Suppressor macrophage (primary cell): ENCODE results near the gene RUNX1.

Experiments used
- DNase-seq, 4 experiments: peaks; one replicate each; pipeline ENCODE4 v3.0.0-alpha.2; 2020 to 2022
- total RNA-seq, 17 experiments: gene quantifications; one replicate each; lab custom pipeline; 2026; ENCODE audit warnings: mixed read lengths in 6 of 17, inconsistent platforms in 3 of 17; lab: John Stamatoyannopoulos, UW

Gene RUNX1
- total RNA-seq: 22.8 to 90.6 (median 40.9) reads per million in 17 experiments

DNA sequence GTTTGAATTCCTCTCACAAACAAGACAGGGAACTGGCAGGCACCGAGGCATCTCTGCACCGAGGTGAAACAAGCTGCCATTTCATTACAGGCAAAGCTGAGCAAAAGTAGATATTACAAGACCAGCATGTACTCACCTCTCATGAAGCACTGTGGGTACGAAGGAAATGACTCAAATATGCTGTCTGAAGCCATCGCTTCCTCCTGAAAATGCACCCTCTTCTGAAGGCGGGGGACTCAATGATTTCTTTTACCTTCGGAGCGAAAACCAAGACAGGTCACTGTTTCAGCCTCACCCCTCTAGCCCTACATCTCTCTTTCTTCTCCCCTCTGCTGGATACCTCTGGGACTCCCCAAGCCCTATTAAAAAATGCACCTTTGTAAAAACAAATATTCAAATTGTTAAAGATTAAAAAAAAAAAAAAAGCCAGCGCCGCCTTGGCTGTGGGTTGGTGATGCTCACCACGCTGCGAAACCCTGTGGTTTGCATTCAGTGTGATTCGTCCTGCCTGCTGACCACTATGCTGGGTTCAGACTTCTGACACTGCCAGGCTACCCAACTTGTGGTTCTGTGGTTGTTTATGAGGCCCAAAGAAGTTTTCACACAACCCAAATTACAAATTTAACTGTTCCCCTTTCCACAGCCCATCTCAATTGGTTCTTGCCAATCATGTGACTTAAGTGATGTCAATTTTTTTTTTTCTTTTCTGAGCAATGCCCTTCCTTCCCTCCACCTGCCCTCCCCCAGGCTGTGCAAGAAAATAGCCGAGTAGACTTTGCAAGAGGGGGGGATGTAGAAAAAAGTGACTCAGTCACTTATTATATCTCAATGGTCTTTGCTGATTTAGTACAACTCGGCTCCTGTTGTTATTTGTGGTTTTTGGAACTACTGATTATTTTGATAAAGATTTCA is at the start of gene RUNX1:
RUNX1 (minus strand) TSS at position 597 of the 912 bp plus-strand sequence.
- DNase-seq: peak; percentile 86 to 96 (median 89)

DNA sequence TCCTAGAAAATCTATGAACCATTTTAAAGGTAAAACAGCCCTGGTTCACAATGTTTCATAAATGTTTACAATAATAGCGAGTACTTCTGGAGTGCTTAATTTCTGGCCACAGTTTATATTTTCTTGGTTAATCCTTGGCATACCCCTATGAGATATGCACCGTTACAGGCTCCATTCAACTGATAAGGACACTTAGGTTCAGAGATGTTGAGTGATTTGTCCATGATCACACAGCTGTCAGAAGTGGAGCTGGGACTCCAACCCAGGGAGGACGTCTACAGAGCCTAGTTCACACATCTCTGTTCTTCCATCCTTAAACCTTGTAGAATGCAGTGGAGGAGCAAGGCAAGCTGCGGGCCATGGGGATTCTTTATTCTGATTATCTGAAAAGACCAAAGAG is 48.4 kb upstream of the RUNX1 start:
- DNase-seq: no peak

DNA sequence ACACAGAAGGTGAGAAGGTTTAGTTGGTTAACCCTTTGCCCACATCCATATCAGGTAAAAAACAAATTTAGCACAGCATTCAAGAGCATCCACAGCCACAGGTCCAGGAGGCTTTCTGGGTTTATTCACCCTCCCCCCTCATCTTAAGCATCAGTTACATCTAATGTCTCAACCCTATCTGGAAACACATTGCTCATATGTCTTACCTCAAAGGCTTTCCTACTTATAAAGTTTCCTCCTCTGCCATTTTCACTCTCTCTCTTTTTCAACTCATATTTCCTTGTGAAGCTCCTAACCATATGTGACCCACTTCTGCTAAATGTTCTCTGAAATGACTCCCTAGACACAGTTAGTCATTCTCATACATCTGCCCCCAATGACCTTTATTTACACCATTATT is 47.9 kb upstream of the RUNX1 start:
- DNase-seq: peak in 1 of 4 experiments; percentile 21

DNA sequence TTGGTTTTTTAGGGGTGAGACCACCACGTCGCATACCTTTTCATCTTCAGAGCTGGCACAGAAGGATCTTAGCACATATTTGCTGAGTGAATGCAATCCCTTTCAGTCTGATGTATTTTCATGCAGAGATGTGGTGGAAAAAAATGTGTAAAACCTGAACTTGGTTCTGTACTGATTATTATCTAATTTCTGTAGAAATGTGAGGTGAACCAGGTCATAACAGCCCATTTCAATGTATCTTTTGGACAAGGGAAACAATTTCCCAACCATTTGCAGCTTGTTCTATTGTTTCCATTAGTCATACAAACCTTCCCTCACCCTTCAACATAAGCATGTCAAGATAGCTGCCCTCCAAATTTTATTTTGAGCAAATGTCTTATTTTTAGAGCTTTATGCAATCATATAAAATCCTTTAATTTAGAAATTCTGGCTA is 46.8 kb upstream of the RUNX1 start:
- DNase-seq: no peak

DNA sequence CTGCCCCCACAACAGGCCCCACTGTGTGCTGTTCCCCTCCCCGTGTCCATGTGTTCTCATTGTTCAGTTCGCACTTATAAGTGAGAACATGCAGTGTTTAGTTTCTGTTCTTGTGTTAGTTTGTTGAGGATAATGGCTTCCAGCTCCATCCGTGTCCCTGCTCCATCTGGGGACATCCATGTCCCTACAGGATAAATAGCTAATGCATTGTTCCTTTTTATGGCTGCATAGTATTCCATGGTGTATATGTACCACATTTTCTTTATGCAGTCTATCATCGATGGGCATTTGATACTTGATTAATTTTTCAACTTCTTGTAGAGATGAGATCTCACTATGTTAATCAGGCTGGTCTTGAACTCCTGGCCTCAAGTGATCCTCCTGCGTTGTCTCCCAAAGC is 44.4 kb upstream of the RUNX1 start:
- DNase-seq: no peak

DNA sequence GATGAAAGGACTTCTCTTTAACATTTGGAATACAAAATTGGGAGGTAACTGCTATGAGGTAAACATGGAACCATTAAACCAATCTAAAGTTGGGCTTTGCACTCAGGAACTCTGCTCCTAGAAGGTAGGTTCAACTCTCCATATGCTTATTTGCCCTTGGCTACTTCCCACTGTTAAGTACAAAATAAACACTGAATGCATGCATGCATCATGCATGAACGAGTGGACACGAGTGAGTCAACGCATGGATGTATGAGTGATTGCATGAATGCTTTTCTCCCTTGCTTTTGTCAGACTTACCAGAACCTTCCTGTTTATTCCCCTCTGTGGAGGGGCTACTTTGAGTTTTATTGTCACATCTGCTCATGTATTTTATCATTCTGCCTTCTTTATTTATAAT is 42.4 kb upstream of the RUNX1 start:
- DNase-seq: peak in 1 of 4 experiments; percentile 16

DNA sequence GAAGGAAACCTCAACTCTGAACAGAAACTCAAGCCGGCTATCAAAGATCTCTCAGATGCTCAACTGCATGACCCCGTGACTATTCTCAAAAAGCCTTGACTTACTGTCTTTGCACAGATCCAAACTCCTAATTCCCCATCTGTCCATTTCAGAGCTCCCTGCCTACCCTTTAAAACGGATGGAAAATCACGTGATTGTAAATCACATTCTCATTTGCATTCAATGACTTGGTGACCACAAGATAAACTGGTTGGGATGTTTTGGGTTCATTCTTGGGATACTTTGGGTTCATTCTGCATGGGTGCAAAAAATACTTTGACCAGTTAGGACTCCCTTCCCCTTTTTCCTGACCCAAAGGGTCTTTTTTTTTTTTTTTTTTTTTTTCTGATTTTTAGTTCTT is 41.3 kb upstream of the RUNX1 start:
- no peak for DNase-seq

DNA sequence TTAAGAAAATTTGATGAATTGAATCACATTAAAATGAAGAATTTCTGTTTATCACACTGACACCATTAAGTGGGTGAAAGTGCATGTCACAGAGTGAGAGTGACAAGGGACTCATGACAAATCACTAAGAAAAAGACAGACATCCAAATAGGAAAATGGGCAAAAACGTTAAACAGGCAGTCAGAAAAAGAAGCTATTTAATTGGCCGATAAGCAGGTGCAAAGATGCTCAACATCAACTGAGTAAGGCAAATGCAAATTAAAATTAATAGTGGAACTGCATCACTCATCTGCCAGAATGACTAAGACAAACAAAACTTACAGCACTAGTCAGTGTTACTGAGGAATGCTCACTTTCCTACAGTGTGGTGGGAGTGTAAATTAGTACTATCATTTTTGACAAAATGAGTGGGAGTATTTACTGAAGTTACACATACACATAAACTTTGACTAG is 39.2 kb upstream of the RUNX1 start:
- no peak for DNase-seq

DNA sequence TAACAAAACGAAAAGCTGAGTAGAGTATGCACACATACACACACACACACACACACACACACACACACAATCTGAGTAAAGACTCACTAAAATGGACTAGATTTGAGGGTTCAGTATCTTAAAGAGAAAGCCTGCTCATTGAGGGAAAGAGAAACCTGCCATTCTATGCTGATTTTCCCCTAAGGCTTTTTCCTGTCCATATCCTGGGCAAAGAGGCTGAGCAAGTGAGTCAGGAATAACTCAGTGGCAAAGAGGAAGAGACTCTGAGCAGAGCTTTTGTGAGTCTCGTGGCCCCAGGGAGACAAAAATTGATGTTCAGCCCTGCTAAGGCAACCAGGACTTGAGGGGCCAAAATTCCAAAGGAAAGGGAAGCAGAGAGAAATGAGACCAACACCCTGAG is 37.3 kb upstream of the RUNX1 start:
- DNase-seq: peak; percentile 12 to 40 (median 24)

DNA sequence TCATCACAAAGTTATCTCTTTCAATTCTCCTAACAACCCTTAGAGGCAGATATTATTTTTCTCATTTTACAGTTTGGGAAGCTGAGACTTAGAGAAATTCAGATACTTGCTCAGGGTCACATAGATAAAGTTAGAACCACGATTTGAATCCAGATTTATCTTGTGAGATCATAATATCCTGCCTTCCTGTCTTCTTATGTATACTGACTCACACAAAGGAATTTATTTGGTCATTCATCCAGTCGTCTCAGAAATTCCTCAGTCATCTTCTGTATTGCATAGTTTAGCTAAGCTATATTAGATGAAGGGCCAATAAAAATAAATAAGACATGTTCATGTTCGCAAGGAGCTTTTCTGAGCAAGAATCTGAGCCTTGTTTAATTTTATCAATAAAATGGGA is 35.8 kb upstream of the RUNX1 start:
- no peak for DNase-seq

DNA sequence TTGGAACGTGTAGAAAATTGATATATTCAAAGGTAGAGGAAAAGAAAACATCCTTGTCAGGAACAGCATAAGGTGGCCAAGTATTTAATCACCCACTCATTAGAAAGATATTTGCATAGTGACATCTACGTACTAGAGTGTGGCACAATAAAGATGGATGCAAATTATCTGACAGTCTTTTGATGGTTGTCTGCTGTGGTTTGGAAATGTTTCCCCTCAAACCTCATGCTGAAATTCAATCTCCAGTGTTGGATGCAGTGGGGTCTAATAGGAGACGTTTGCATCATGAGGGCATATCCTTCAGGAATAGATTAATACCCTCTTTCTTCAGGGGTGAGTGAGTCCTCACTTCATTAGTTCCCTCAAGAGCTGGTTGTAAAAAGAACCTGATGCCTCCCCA is 34.1 kb upstream of the RUNX1 start:
- DNase-seq: no peak

DNA sequence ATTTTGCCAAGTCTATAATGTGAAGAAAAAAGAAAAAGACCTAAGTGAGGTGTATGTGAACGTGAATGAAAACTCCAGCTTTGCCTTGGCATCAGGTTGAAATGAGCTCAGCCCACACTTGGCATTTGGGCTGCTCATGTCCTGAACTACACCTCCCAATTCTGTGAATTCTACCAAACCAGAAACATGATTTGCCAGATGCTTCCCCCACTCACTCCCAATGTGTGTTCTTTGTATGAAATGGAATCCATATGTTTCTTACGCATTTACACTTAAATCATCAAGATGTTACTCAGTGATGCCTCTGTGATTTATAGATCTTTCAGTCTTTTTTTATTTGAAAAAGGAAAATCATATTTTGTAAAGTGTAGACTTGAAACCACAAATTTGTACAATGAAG is 32.8 kb upstream of the RUNX1 start:
- DNase-seq: no peak

DNA sequence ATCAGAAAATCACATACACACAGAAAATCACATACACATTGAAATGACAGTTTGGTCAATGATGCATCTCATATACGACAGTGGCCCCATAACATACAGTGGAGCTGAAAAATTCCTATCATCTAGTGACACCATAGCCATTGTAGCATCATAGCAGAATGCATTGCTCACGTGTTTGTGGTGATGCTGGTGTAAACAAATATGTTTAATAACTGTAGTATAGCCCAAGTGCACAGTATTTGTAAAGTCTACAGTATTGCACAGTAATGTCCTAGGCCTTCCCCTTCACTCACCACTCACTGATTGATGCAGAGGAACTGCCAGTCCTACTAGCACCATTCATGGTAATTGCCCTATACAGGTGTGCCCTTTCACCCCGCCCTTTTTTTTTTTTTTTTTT is 30.1 kb upstream of the RUNX1 start:
- no peak for DNase-seq

DNA sequence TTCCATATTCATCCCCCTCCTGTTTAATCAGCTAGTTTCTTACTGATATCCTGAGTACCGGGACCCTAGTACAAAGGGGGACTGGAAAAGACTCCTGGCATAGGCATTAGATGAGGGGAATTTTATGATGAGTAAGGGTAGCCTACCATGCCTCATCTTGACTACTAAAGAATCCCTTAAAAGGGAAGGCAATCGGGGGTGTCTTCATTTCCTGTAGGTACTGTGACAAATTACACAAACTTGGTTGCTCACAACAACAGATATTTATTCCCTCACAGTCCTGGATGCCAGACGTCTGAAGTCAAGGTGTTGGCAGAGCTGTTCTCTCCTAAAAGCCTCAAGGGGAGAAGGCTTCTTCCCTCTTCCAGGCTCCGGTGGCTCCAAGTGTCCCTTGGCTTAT is 28.9 kb upstream of the RUNX1 start:
- DNase-seq: no peak

DNA sequence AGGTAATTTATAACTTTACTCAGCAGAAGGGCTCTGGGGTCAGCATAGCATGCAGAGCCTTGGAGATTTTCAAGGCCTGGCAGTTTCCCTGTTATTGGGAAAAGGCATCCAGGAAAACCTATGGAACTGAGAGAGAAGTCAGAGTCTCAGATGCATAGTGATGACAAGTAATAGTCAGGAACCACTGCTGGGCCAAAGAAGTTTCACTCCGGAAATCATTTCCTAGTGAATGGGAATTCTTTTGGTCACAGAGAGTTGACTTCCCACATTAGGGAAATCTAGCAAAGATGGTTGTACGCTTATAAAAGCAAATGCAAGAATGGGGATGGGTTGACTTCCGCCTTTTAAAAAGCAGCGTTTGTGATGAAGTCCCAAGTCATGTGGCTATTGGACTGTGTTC is 28.4 kb upstream of the RUNX1 start:
- DNase-seq: no peak

DNA sequence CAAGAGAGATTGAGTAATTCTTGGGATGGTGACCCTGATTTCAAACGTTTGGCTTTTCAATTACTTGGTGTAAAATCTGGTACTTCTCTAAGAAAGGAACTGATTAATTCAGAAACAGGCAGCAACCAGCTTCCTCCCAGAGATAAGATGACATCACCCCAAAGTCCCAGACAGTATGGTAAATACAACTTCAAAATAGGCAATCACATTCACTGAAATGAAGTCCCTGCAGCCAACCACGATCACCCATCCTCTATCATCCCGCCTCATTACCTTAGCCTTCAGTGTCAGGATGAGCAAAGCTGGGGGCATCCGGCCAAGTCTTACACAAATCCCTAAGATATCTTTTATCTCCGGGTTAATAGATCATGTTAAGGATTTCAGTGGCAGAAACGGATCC is 26.4 kb upstream of the RUNX1 start:
- DNase-seq: peak; percentile 41 to 73 (median 58)

DNA sequence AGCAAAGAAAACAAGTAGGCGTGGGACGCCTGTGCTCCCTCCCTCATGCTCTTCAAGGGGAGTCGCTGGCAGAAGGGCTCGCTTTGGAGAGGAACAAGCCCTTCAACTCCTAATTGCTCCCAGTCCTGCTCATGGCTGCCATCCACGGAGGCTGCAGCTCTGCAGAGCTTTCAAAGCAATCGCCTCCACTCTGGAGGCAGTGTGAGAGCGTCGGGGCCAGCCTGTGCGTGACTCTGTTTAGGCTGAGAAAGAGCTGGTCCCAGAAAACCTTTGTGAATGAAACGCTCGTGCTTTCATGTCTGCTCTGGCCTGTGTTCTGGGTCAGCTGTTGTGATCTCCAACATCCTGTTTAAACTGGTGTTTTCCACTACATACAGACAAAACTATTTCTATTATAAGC is 23.9 kb upstream of the RUNX1 start:
- DNase-seq: no peak

DNA sequence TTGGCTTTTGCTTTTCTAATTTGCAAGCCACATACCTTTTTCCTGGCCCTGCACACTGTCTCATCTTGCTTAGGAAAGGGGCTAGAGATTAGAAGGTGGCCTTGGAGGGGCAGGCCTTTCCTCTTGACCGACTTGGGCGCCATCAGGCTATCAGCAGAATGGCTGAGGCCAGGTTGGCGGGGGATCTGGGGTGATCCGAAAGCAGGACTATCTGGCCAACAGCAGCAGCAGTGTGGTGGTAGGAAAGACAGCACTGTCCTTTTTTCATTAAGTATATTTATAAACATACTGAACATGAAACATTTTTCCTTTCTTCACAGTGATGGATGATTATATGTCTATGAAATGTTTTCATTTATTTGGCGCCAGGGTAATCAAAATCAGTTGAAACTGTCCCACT is 23.5 kb upstream of the RUNX1 start:
- DNase-seq: no peak

DNA sequence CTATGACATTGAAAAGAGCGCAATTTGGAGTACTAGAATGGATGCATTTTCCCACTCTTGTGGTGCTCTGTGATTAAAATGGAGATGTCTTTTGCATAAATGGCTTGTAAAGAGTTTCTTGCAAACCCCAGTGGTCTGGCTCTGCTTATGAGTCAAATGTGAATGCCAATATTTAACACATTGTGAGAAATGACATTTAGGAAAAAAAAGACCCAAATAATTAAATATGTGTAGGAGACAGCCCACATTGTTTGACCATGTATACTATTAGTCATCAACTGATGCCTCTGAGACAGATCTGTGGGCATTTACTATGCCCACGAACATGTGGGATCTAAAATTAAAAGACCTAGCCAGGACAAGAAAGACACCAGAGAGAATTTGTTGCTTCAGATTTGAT is 22.2 kb upstream of the RUNX1 start:
- DNase-seq: peak; percentile 21 to 72 (median 41)

DNA sequence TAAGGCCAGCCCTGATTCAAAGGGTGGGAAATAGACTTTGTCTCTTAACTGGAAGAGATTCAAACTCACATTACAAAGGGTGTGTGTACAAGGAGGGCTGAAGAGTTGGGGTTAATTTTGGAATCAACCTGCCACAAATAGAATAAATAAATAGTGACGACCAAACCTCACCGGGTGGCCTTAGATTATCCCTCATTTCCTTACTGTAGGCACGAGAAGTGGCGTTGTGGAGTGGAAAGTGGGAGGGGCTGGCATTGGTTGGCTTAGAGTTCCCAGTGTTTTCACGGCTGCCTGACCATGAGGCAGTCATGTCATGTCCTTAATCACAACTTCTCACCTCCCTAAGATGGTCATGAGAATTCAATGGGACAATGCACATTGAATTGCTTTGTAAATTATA is 21.3 kb upstream of the RUNX1 start:
- no peak for DNase-seq

DNA sequence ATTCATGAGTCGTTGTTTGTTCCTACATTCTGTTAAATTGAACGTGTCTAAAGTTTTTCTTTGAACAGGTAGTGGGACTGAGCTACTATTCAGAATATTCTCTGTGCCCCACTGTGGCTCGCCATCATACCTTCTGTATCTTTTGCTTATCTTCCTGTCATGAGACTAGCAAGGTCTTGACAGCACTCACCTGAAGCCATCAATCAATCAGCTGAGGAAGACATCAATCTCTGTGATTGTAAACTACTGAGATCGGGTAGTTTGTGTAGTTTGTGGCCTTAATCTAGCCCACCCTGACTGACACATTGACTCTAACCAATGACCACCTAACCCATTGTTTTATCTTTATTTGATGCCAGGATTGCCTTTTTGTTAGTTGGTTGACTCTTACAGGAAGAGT is 17.7 kb upstream of the RUNX1 start:
- no peak for DNase-seq

DNA sequence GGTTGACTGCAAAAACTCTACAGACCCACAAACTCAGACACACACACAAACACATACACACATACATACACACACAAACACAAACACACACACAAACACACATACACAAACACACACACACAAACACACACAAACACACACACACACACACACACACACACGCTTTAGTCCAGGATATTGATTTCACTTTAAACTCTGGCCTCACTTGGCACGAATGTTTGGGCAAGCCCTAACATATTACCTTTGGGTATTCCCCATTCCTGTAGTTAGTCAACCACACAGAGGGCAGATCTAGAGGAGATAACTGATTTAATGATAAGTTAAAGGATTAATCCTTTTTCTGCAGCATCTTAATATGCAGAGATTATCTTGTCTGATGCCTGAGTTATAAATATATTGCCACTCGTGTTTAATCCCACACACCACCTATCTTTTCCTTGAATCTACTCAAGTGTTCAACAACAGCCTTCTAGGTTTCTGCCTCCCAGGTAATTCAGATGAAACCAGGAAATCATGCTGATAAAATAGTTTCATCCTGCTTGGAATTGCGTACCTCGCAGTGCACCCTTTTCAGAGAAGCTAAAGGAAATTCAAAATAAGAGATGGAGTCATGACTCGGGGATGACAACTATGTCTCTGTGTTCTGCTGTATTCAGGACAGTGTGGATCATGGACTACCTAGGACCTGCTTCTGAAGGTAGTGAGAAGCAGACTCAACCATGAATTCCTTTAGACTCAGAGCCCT is 14.5 kb upstream of the RUNX1 start:
- no peak for DNase-seq

DNA sequence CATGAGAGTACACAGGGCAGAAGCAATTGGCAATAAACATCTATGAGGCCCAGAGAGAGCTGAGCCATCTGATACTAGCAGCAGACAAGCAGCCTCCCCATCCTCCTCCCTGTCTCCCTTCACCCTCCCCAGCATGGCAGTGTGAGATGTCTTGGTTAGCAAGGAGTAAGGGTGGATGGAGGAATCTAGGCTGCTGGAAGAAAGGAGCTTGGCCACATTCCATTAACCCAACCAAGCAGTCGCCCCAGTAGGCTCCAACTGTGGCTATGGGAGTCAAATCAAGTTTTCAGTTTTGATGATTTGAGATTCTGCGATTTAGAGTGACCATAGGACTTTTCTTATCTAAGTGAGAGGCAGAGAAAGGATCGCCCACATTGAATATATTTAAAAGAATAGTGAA is 12.9 kb upstream of the RUNX1 start:
- DNase-seq: no peak

DNA sequence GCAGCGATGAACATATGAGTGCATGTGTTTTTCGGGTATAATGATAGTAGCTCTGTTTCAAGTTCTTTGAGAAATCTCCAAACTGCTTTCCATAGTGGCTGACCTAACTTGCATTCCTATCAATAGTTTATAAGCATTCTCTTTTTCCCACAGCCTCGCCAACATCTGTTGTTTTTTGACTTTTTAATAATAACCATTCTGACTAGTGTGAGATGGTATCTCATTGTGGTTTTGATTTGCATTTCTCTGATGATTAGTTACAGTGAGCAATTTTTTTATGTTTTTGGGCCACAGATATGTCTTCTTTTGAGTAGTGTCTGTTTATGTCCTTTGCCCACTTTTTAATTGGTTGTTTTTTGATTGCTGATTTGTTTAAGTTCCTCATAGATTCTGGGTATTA is 10.6 kb upstream of the RUNX1 start:
- no peak for DNase-seq
